Mucosa of descending colon (tissue), 3 donors: ENCODE data around the gene ADA. TPM values are rescaled to one million over a fixed set of nuclear protein-coding genes. Genes with fewer than 3 reads are reported as not detected.
"Not testable (repeated sequence)": the region's sequence is repeated elsewhere in the genome, so short reads cannot be mapped to it uniquely, and the experiment has no call there.

ENCODE experiments used
- ATAC-seq: fragments of 200-7000 bp; cut with Tn5 transposase; one replicate; pipeline ENCODE4 v1.9.1; 2020; ENCODE audit warnings: mild to moderate bottlenecking, moderate library complexity
- DNase-seq, 3 donors: peaks; one replicate each; pipeline ENCODE4 v3.0.0-alpha.2; 2020
- H3K36me3 ChIP-seq: fragments of 200-600 bp; one replicate; pipeline ENCODE4 v1.8.0; 2021; ENCODE audit warnings: low read depth, mild to moderate bottlenecking
- H3K4me1 ChIP-seq: fragments of 200-600 bp; one replicate; pipeline ENCODE4 v1.8.0; 2021; ENCODE audit warnings: low read depth, mild to moderate bottlenecking
- H3K4me3 ChIP-seq: fragments of 200-600 bp; one replicate; pipeline ENCODE4 v1.8.0; 2021; ENCODE audit warnings: mild to moderate bottlenecking
- H3K9me3 ChIP-seq: fragments of 200-600 bp; one replicate; pipeline ENCODE4 v1.8.0; 2021; ENCODE audit warnings: mild to moderate bottlenecking
- CTCF ChIP-seq: fragments of 200-600 bp; IDR thresholded peaks from one replicate; pipeline ENCODE4 v1.8.0; 2022; ENCODE audit warnings: antibody characterized with exemption, mild to moderate bottlenecking
- intact Hi-C, 2 donors: fragments of 100-400 bp; cut with DNase I in 1 of 2; cut with micrococcal nuclease in 1 of 2; formaldehyde crosslinking; loops; one replicate each; pipeline versions ENCODE4 v1.11.0 to v1.11.1; 2022; cut with DNase I, micrococcal nuclease
- total RNA-seq, 3 donors: library from RNA; stranded (reverse); fragmentation: NEBNext Ultra II Directional in 2 of 3; extraction: Animal tissue kit (Norgen Biotek cat#: 25700) in 2 of 3; gene quantifications; one replicate each; pipeline versions ENCODE4 v1.2.1 to v1.2.4, GENCODE V29; 2021 to 2023
- donor health status: DM: no; HTN: no; CAD: no; lungs with moderate emphysema.
- donor health status: DM: no; HTN: no; CAD: no.
- donor health status: DM: no; HTN: yes; CAD: no.

Gene ADA
- total RNA-seq, 3 donors from 2014 or later: 2.2 to 6.9 (median 5.9) TPM

- H3K36me3 ChIP-seq: no peaks in the 10 kb centered on the region
- H3K4me1 ChIP-seq: no peaks in the 10 kb centered on the region
- intact Hi-C loops: no loop called here
- DNase-seq: no peak
- ATAC-seq: no peak
- H3K9me3 ChIP-seq: no peaks in the 10 kb centered on the region
- no peak for TF ChIP-seq CTCF
- H3K4me3 ChIP-seq: no peak overlapping the region
Observed at GRCh38 chr20:44592366-44592765, 59.1 kb downstream of the ADA start.

GRCh38 chr20:44590980-44591778, 60.3 kb downstream of the ADA start:
- ATAC-seq (no peak), DNase-seq (no peak)
- no peak for TF ChIP-seq CTCF
- H3K4me3 ChIP-seq: no peak overlapping the region
- intact Hi-C loops: no loop called here
- no peaks in the 10 kb centered on the region for H3K4me1 ChIP-seq
- no peaks in the 10 kb centered on the region for H3K36me3 ChIP-seq
- no peaks in the 10 kb centered on the region for H3K9me3 ChIP-seq

GRCh38 chr20:44589537-44589936, 62.0 kb downstream of the ADA start:
- intact Hi-C loops: no loop called here
- no peak for DNase-seq
- no peak for TF ChIP-seq CTCF

GRCh38 chr20:44588321-44588720, 63.2 kb downstream of the ADA start:
- H3K36me3 ChIP-seq, ATAC-seq, H3K9me3 ChIP-seq, H3K4me1 ChIP-seq, DNase-seq, intact Hi-C loops, H3K4me3 ChIP-seq: not testable (repeated sequence)

More at GRCh38 chr20:44589537-44589936, 62.0 kb downstream of the ADA start:
- no peaks in the 10 kb centered on the region for H3K4me1 ChIP-seq
- H3K9me3 ChIP-seq: no peaks in the 10 kb centered on the region
- no peak for ATAC-seq
- no peak overlapping the region for H3K4me3 ChIP-seq
- no peaks in the 10 kb centered on the region for H3K36me3 ChIP-seq

- no peak for DNase-seq
- Histone ChIP-seq H3K4me1 (no peaks in the 10 kb centered on the region), H3K4me3 (no peak overlapping the region), H3K36me3 (no peaks in the 10 kb centered on the region), H3K9me3 (no peaks in the 10 kb centered on the region)
- intact Hi-C loops: no loop called here
- ATAC-seq: peak; percentile 12
- TF ChIP-seq CTCF: no peak
Observed at GRCh38 chr20:44587035-44587980, 64.2 kb downstream of the ADA start.
